Activated CD4-positive, alpha-beta memory T cell treated with anti-CD3 and anti-CD28 coated beads, Interleukin-2, amount 10 ng/mL, durations not matched to agents 7 days and 5 days (primary cell): ENCODE measurements around the gene EMX2. TPM values are rescaled to one million over a fixed set of nuclear protein-coding genes. Genes with fewer than 3 reads are reported as not detected.

Experiments used
- CTCF ChIA-PET: fragments of 350-600 bp; sonication (Branson Sonifier 250); formaldehyde crosslinking; loops from one replicate; lab custom pipeline; 2021; ENCODE audit warnings: antibody characterized with exemption, inconsistent platforms; lab: Charles Lee
- POLR2A ChIA-PET: fragments of 350-600 bp; sonication (Branson Sonifier 250); formaldehyde crosslinking; loops from one replicate; lab custom pipeline; 2021; ENCODE audit warnings: antibody characterized with exemption; lab: Charles Lee
- DNase-seq: peaks from one replicate; pipeline ENCODE4 v3.0.0-alpha.2; 2020
- H3K27ac Mint-ChIP-seq: one replicate; pipeline ENCODE4 v1.8.0; 2021; ENCODE audit warnings: mild to moderate bottlenecking, mixed read lengths
- H3K27me3 Mint-ChIP-seq: one replicate; pipeline ENCODE4 v1.8.0; 2021; ENCODE audit warnings: mixed read lengths
- H3K36me3 Mint-ChIP-seq: one replicate; pipeline ENCODE4 v1.8.0; 2021; ENCODE audit warnings: low read depth, mixed read lengths
- H3K4me1 Mint-ChIP-seq: one replicate; pipeline ENCODE4 v1.8.0; 2021; ENCODE audit warnings: mixed read lengths
- H3K4me3 Mint-ChIP-seq: one replicate; pipeline ENCODE4 v1.8.0; 2021; ENCODE audit warnings: mild to moderate bottlenecking, mixed read lengths
- H3K9me3 Mint-ChIP-seq: one replicate; pipeline ENCODE4 v1.8.0; 2021; ENCODE audit warnings: mixed read lengths
- total RNA-seq, 2 experiments: library from RNA; stranded (reverse); gene quantifications; one replicate each; pipeline ENCODE4 v1.2.3, GENCODE V29; 2021

Gene EMX2
- total RNA-seq, 2 experiments from 2014 or later: not detected

- no peaks in the 10 kb centered on the region for H3K9me3 Mint-ChIP-seq
- H3K4me1 Mint-ChIP-seq: peaks cover 14% of the 10 kb centered on the region
- CTCF ChIA-PET: interaction anchor here (1.3 kb wide), 1 partner anchor 9 kb away, joined by 4 read pairs; no protein-coding TSS in a partner anchor
- POLR2A ChIA-PET: no interaction called here
- H3K27ac Mint-ChIP-seq: no peak overlapping the region
- peaks cover 84% of the 10 kb centered on the region for H3K27me3 Mint-ChIP-seq
- H3K4me3 Mint-ChIP-seq: no peak overlapping the region
- H3K36me3 Mint-ChIP-seq: no peaks in the 10 kb centered on the region
- no peak for DNase-seq
These were observed 9.0 kb downstream of the EMX2 start for GRCh38 chr10:117551330-117552155.

GRCh38 chr10:117552156-117552631 lies 9.6 kb downstream of the EMX2 start:
- H3K27ac Mint-ChIP-seq: no peak overlapping the region
- peaks cover 14% of the 10 kb centered on the region for H3K4me1 Mint-ChIP-seq
- H3K4me3 Mint-ChIP-seq: peak overlapping the region; percentile 15
- no peak for DNase-seq
- peaks cover 77% of the 10 kb centered on the region for H3K27me3 Mint-ChIP-seq
- H3K9me3 Mint-ChIP-seq: no peaks in the 10 kb centered on the region
- CTCF ChIA-PET: no interaction called here
- POLR2A ChIA-PET: no interaction called here
- H3K36me3 Mint-ChIP-seq: no peaks in the 10 kb centered on the region

- ChIA-PET POLR2A (no interaction called here), CTCF (no interaction called here)
- peak overlapping the region; percentile 15 for H3K4me3 Mint-ChIP-seq
- no peaks in the 10 kb centered on the region for H3K36me3 Mint-ChIP-seq
- H3K9me3 Mint-ChIP-seq: no peaks in the 10 kb centered on the region
- DNase-seq: no peak
- H3K27ac Mint-ChIP-seq: peak overlapping the region; percentile 31
- peaks cover 14% of the 10 kb centered on the region for H3K4me1 Mint-ChIP-seq
- H3K27me3 Mint-ChIP-seq: peaks cover 72% of the 10 kb centered on the region
These were observed 10.2 kb downstream of the EMX2 start for GRCh38 chr10:117552701-117553141.

GRCh38 chr10:117553142-117553814 lies 10.7 kb downstream of the EMX2 start:
- Mint-ChIP-seq H3K9me3 (no peaks in the 10 kb centered on the region), H3K36me3 (no peaks in the 10 kb centered on the region), H3K27ac (no peak overlapping the region), H3K27me3 (peaks cover 66% of the 10 kb centered on the region), H3K4me3 (no peak overlapping the region), H3K4me1 (peaks cover 13% of the 10 kb centered on the region)
- ChIA-PET CTCF (no interaction called here), POLR2A (no interaction called here)
- DNase-seq: no peak

- DNase-seq: no peak
- H3K36me3 Mint-ChIP-seq: no peaks in the 10 kb centered on the region
- H3K27ac Mint-ChIP-seq: no peak overlapping the region
- H3K4me1 Mint-ChIP-seq: peaks cover 12% of the 10 kb centered on the region
- no peak overlapping the region for H3K4me3 Mint-ChIP-seq
- POLR2A ChIA-PET: no interaction called here
- peaks cover 61% of the 10 kb centered on the region for H3K27me3 Mint-ChIP-seq
- CTCF ChIA-PET: no interaction called here
- H3K9me3 Mint-ChIP-seq: no peaks in the 10 kb centered on the region
These were observed 11.2 kb downstream of the EMX2 start for GRCh38 chr10:117553815-117554172.

- no peak for DNase-seq
- ChIA-PET CTCF (no interaction called here), POLR2A (no interaction called here)
- Mint-ChIP-seq H3K27ac (no peak overlapping the region), H3K27me3 (peaks cover 57% of the 10 kb centered on the region), H3K36me3 (no peaks in the 10 kb centered on the region), H3K4me1 (peaks cover 12% of the 10 kb centered on the region), H3K9me3 (no peaks in the 10 kb centered on the region), H3K4me3 (no peak overlapping the region)
These were observed 11.8 kb downstream of the EMX2 start for GRCh38 chr10:117554241-117554814.

GRCh38 chr10:117555017-117555416 lies 12.5 kb downstream of the EMX2 start:
- Mint-ChIP-seq H3K4me3 (no peak overlapping the region), H3K27me3 (peaks cover 50% of the 10 kb centered on the region), H3K27ac (no peak overlapping the region), H3K36me3 (no peaks in the 10 kb centered on the region), H3K4me1 (peaks cover 12% of the 10 kb centered on the region), H3K9me3 (no peaks in the 10 kb centered on the region)
- CTCF ChIA-PET: no interaction called here
- DNase-seq: no peak
- POLR2A ChIA-PET: no interaction called here

- Mint-ChIP-seq H3K27ac (no peak overlapping the region), H3K27me3 (peaks cover 41% of the 10 kb centered on the region), H3K4me1 (peaks cover 12% of the 10 kb centered on the region), H3K36me3 (no peaks in the 10 kb centered on the region), H3K9me3 (no peaks in the 10 kb centered on the region), H3K4me3 (no peak overlapping the region)
- POLR2A ChIA-PET: no interaction called here
- DNase-seq: no peak
- CTCF ChIA-PET: no interaction called here
These were observed 13.3 kb downstream of the EMX2 start for GRCh38 chr10:117555863-117556262.

GRCh38 chr10:117556356-117556755 lies 13.8 kb downstream of the EMX2 start:
- DNase-seq: no peak
- Mint-ChIP-seq H3K4me3 (no peak overlapping the region), H3K27me3 (peaks cover 37% of the 10 kb centered on the region), H3K27ac (no peak overlapping the region), H3K4me1 (peaks cover 12% of the 10 kb centered on the region), H3K36me3 (no peaks in the 10 kb centered on the region), H3K9me3 (no peaks in the 10 kb centered on the region)
- ChIA-PET CTCF (no interaction called here), POLR2A (no interaction called here)

GRCh38 chr10:117559712-117560111 lies 17.2 kb downstream of the EMX2 start:
- Mint-ChIP-seq H3K4me1 (no peaks in the 10 kb centered on the region), H3K27me3 (peaks cover 8% of the 10 kb centered on the region), H3K27ac (no peak overlapping the region), H3K9me3 (no peaks in the 10 kb centered on the region), H3K4me3 (no peak overlapping the region), H3K36me3 (no peaks in the 10 kb centered on the region)
- ChIA-PET CTCF (interaction anchor here (0.6 to 1.4 kb wide), 2 partner anchors 9 to 417 kb away, joined by 4 read pairs; no protein-coding TSS in a partner anchor), POLR2A (no interaction called here)
- no peak for DNase-seq

GRCh38 chr10:117560942-117561341 lies 18.4 kb downstream of the EMX2 start:
- no peaks in the 10 kb centered on the region for H3K9me3 Mint-ChIP-seq
- ChIA-PET POLR2A (no interaction called here), CTCF (interaction anchor here (1.4 kb wide), 1 partner anchor 10 kb away, joined by 4 read pairs; no protein-coding TSS in a partner anchor)
- peaks cover 3% of the 10 kb centered on the region for H3K27me3 Mint-ChIP-seq
- no peak overlapping the region for H3K4me3 Mint-ChIP-seq
- no peak for DNase-seq
- H3K27ac Mint-ChIP-seq: no peak overlapping the region
- no peaks in the 10 kb centered on the region for H3K36me3 Mint-ChIP-seq
- no peaks in the 10 kb centered on the region for H3K4me1 Mint-ChIP-seq

- no peak overlapping the region for H3K27ac Mint-ChIP-seq
- no peaks in the 10 kb centered on the region for H3K27me3 Mint-ChIP-seq
- H3K36me3 Mint-ChIP-seq: no peaks in the 10 kb centered on the region
- DNase-seq: no peak
- CTCF ChIA-PET: no interaction called here
- H3K4me1 Mint-ChIP-seq: no peaks in the 10 kb centered on the region
- H3K4me3 Mint-ChIP-seq: no peak overlapping the region
- POLR2A ChIA-PET: no interaction called here
- H3K9me3 Mint-ChIP-seq: no peaks in the 10 kb centered on the region
These were observed 19.7 kb downstream of the EMX2 start for GRCh38 chr10:117562220-117562619.
